ENCODE data around the gene LDB1.

- TF ChIP-seq ZNF274 (IDR thresholded peaks at IDR 0.05; ENCODE audit: low read depth, low read length) (no peak), YY1 (IDR thresholded peaks at IDR 0.05; ENCODE audit: insufficient read depth, insufficient read length) (no peak)
Measured at GRCh38 chr10:102157224-102157623, 37.1 kb upstream of the LDB1 start.

Data from NT2/D1 (cell line).